Activated T-cell treated with anti-CD3 and anti-CD28 coated beads, Interleukin-2, amount 50 U/mL, for 1 hour (primary cell): Measurements from ENCODE around the gene PLOD3.
A peak's percentile ranks its signal among the peaks of the same experiment; 100 is the strongest.

ENCODE experiments used
- DNase-seq: peaks from one replicate; pipeline ENCODE4 v3.0.0-alpha.2; 2020

Gene PLOD3

GRCh38 chr7:101175664-101176063 lies 41.7 kb downstream of the PLOD3 start:
- DNase-seq = no peak

GRCh38 chr7:101174322-101174854 lies 43.0 kb downstream of the PLOD3 start:
- DNase-seq = no peak

- peak; percentile 74 for DNase-seq
These were observed 43.6 kb downstream of the PLOD3 start for GRCh38 chr7:101173752-101174244.

- DNase-seq = peak; percentile 30
These were observed 44.3 kb downstream of the PLOD3 start for GRCh38 chr7:101172854-101173751.

GRCh38 chr7:101172005-101172853 lies 45.2 kb downstream of the PLOD3 start:
- peak; percentile 30 for DNase-seq

GRCh38 chr7:101171442-101171837 lies 45.9 kb downstream of the PLOD3 start:
- no peak for DNase-seq

GRCh38 chr7:101170617-101171441 lies 46.6 kb downstream of the PLOD3 start:
- DNase-seq = peak; percentile 38

GRCh38 chr7:101169838-101170551 lies 47.4 kb downstream of the PLOD3 start:
- DNase-seq = peak; percentile 87

- DNase-seq = no peak
These were observed 48.1 kb downstream of the PLOD3 start for GRCh38 chr7:101169110-101169837.

- DNase-seq = no peak
These were observed 48.9 kb downstream of the PLOD3 start for GRCh38 chr7:101168412-101169049.

- no peak for DNase-seq
These were observed 49.6 kb downstream of the PLOD3 start for GRCh38 chr7:101167645-101168411.

- DNase-seq = no peak
These were observed 50.3 kb downstream of the PLOD3 start for GRCh38 chr7:101166909-101167644.

- DNase-seq = no peak
These were observed 50.8 kb downstream of the PLOD3 start for GRCh38 chr7:101166648-101166908.

GRCh38 chr7:101165958-101166647 lies 51.3 kb downstream of the PLOD3 start:
- no peak for DNase-seq

- DNase-seq = peak; percentile 96
These were observed 52.1 kb downstream of the PLOD3 start, which contains the start of gene VGF for GRCh38 chr7:101165075-101165957. Gene VGF (minus strand): TSS chr7:101165569. CDS start chr7:101164843, 726 bp downstream.

- DNase-seq = peak; percentile 44
These were observed 53.1 kb downstream of the PLOD3 start for GRCh38 chr7:101164071-101164840.
